Measurements from ENCODE around the gene RIC8A.
"Not testable (repeated sequence)": the region's sequence is repeated elsewhere in the genome, so short reads cannot be mapped to it uniquely, and the experiment has no call there.

Gene RIC8A

DNA sequence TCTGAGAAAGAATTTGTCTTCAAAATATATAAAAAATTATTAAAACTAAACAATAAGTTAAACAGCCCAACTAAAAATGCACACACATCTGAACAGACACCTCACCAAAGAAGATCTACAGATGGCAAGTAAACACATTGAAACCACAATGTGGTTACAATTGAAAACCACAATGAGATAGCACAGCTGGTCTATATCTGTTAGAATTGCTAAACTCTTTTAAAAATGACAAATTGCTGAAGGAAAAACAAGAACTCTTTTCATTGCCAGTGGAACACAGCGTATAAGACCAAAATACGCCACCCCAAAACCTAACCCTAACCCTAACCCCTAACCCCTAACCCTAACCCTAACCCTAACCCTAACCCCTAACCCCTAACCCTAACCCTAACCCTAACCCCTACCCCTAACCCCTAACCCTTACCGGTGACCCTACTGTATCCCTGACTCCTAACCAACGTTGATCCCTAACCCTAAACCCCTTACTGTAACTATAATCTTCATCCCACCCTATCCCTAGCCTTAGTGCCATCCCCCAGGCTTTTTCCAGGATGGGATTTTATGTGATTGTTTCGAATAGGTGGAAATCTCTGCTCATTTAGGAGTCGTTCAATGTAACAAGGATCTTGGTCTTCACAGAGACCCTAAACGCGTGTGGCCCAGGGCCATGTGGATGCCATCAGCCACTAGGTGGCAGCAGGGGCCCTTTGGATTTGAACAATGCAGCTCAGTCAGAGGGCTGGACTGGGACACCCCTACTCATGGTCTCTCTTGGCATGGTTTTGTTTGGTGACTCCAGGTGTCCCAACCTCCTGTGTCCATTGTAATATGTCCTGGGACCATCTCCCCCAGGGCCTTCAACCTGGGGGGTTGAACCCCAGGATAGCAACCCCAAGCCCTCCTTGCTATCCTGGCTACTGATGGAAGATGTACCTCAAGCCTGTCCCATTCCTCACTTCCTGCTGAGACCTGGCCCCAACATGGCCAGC lies 15.7 kb upstream of the RIC8A start:
- not testable (repeated sequence) for H3K27me3 ChIP-seq (ENCODE audit: insufficient read depth, low read length, poor library complexity, severe bottlenecking); H3K9me2 ChIP-seq (replicated peaks; ENCODE audit: low read depth, low read length); H3K9me3 ChIP-seq (ENCODE audit: insufficient read depth, low read depth, low read length); H3K4me3 ChIP-seq (ENCODE audit: low read length, poor library complexity, severe bottlenecking); H3F3A ChIP-seq (ENCODE audit: low read depth); H3K9ac ChIP-seq (ENCODE audit: low read depth, low read length, poor library complexity, severe bottlenecking); H3K36me3 ChIP-seq (ENCODE audit: insufficient read depth, low read length); H3K4me2 ChIP-seq (ENCODE audit: low read depth, low read length, poor library complexity, severe bottlenecking); H2AFZ ChIP-seq (ENCODE audit: low read length); H4K20me1 ChIP-seq (ENCODE audit: insufficient read depth, low read length, poor library complexity, severe bottlenecking); H3K4me1 ChIP-seq (ENCODE audit: insufficient read depth, low read length, poor library complexity, severe bottlenecking); H3K79me2 ChIP-seq (ENCODE audit: insufficient read depth, low read length)
- TF ChIP-seq CTCF (conservative IDR thresholded peaks at IDR 0.05; ENCODE audit: low read length) = peak; percentile 46

DNA sequence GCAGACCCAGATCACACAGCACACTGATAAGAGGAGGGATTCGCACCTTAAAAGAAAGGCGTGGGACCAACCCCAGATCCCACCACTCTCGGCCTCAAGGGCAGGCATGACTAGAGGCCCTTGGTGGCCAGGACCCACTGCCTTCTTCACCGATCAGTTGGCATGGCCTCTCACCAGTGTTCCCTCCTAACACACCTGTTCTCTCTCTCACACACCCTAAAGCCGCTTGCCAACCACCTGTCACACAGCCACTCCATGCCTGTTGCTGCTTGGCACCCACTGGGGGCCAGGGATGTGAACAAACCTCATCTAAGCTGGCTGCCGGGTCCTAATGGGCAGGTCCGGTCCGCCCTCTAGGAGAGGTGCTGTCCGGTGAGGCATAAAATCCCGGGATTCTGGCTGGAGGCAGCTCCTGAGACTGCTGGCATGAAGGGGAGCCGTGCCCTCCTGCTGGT lies 14.8 kb upstream of the RIC8A start, which contains the start of gene SCGB1C1:
SCGB1C1 (plus strand) TSS at position 405 of the 455 bp plus-strand sequence; CDS start at position 427, 22 bp downstream.
- H3F3A ChIP-seq (ENCODE audit: low read depth); H3K4me3 ChIP-seq (ENCODE audit: low read length, poor library complexity, severe bottlenecking); H2AFZ ChIP-seq (ENCODE audit: low read length); H3K4me1 ChIP-seq (ENCODE audit: insufficient read depth, low read length, poor library complexity, severe bottlenecking); H3K9me3 ChIP-seq (ENCODE audit: insufficient read depth, low read depth, low read length); H3K9me2 ChIP-seq (replicated peaks; ENCODE audit: low read depth, low read length); H3K9ac ChIP-seq (ENCODE audit: low read depth, low read length, poor library complexity, severe bottlenecking); H3K36me3 ChIP-seq (ENCODE audit: insufficient read depth, low read length); H3K27me3 ChIP-seq (ENCODE audit: insufficient read depth, low read length, poor library complexity, severe bottlenecking); H3K79me2 ChIP-seq (ENCODE audit: insufficient read depth, low read length); H3K4me2 ChIP-seq (ENCODE audit: low read depth, low read length, poor library complexity, severe bottlenecking); H4K20me1 ChIP-seq (ENCODE audit: insufficient read depth, low read length, poor library complexity, severe bottlenecking): not testable (repeated sequence)

GRCh38 chr11:193481-193880 lies 14.0 kb upstream of the RIC8A start:
- not testable (repeated sequence) for H3K9me2 ChIP-seq (replicated peaks; ENCODE audit: low read depth, low read length); H3F3A ChIP-seq (ENCODE audit: low read depth); H3K4me3 ChIP-seq (ENCODE audit: low read length, poor library complexity, severe bottlenecking); H3K79me2 ChIP-seq (ENCODE audit: insufficient read depth, low read length); H2AFZ ChIP-seq (ENCODE audit: low read length); H3K36me3 ChIP-seq (ENCODE audit: insufficient read depth, low read length); H3K9ac ChIP-seq (ENCODE audit: low read depth, low read length, poor library complexity, severe bottlenecking); H3K4me1 ChIP-seq (ENCODE audit: insufficient read depth, low read length, poor library complexity, severe bottlenecking); H4K20me1 ChIP-seq (ENCODE audit: insufficient read depth, low read length, poor library complexity, severe bottlenecking); H3K4me2 ChIP-seq (ENCODE audit: low read depth, low read length, poor library complexity, severe bottlenecking); H3K27me3 ChIP-seq (ENCODE audit: insufficient read depth, low read length, poor library complexity, severe bottlenecking); H3K9me3 ChIP-seq (ENCODE audit: insufficient read depth, low read depth, low read length)

DNA sequence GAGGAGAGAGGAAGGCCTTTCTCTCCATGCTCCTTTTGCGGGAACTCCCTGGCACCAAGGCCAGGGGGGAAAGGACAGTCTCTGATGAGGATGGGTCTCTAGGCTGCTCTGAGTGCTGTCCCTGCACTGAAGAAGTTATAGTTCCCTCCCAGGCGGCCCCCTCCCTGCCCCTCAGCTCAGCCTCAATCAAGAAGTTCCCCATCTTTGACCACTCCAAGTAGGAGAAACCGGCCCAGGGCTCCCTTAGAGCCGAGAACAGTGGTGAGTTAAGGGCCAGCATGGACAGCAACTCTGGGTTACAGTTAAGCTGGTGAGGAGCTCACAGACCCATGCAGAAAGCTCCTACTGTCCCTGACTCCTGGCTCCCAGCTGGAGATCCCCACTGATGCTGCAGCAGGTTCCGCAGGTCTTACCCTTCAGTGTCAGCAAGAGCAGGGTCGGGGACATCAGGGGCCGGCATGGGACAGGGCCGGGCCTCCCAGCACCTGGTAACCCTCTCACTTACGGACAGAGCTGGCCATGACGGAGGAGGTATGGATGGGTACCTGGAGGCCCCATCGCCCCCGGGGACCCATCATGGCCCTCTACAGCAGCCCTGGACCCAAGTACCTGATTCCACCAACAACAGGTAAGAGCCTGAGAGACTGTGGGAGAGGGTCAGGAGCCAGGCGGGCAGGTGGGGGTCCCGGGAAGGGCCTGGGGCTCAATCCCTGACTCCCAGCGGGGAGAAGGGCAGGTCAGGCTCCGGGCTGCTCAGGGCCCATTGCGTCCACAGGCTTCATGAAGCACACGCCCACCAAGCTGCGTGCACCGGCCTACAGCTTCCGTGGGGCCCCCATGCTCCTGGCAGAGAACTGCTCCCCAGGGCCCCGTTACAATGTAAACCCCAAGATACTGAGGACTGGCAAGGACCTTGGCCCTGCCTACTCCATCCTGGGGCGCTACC lies 10.4 kb upstream of the RIC8A start:
- no peaks in the 10 kb centered on the region for H3K9me3 ChIP-seq (ENCODE audit: insufficient read depth, low read depth, low read length)
- no peaks in the 10 kb centered on the region for H3K9me2 ChIP-seq (replicated peaks; ENCODE audit: low read depth, low read length)
- H3K4me3 ChIP-seq (ENCODE audit: low read length, poor library complexity, severe bottlenecking) = no peak overlapping the region
- H4K20me1 ChIP-seq (ENCODE audit: insufficient read depth, low read length, poor library complexity, severe bottlenecking) = no peaks in the 10 kb centered on the region
- H3K79me2 ChIP-seq (ENCODE audit: insufficient read depth, low read length) = no peaks in the 10 kb centered on the region
- H3K9ac ChIP-seq (ENCODE audit: low read depth, low read length, poor library complexity, severe bottlenecking) = no peak overlapping the region
- H3K27me3 ChIP-seq (ENCODE audit: insufficient read depth, low read length, poor library complexity, severe bottlenecking) = no peaks in the 10 kb centered on the region
- no peaks in the 10 kb centered on the region for H3F3A ChIP-seq (ENCODE audit: low read depth)
- peaks cover 7% of the 10 kb centered on the region for H3K4me1 ChIP-seq (ENCODE audit: insufficient read depth, low read length, poor library complexity, severe bottlenecking)
- no peaks in the 10 kb centered on the region for H3K36me3 ChIP-seq (ENCODE audit: insufficient read depth, low read length)
- TF ChIP-seq EZH2phosphoT487 (IDR thresholded peaks at IDR 0.05; ENCODE audit: borderline replicate concordance) (no peak), CTCF (conservative IDR thresholded peaks at IDR 0.05; ENCODE audit: low read length) (no peak)
- no peak overlapping the region for H2AFZ ChIP-seq (ENCODE audit: low read length)
- H3K4me2 ChIP-seq (ENCODE audit: low read depth, low read length, poor library complexity, severe bottlenecking) = no peak overlapping the region
